Keratinocyte (primary cell): ENCODE data around the gene SLC7A5. TPM values are rescaled to one million over a fixed set of nuclear protein-coding genes. Genes with fewer than 3 reads are reported as not detected.
"Not testable (repeated sequence)": the region's sequence is repeated elsewhere in the genome, so short reads cannot be mapped to it uniquely, and the experiment has no call there.

Experiments
- DNase-seq: peaks from one replicate; pipeline ENCODE4 v3.0.0-alpha.2; 2011; ENCODE audit warnings: low read depth, missing footprints, low spot score
- FAIRE-seq: peaks from 2 replicates; lab custom pipeline; 2011; peaks lifted over from hg19 to GRCh38; lab: Jason Lieb, UNC
- H2AFZ ChIP-seq: 2 replicates; pipeline ENCODE4 v1.6.0; 2012; ENCODE audit warnings: low read length, control low read depth, inconsistent platforms; ENCODE audit not compliant: control insufficient read depth
- H3K27ac ChIP-seq: 2 replicates; pipeline ENCODE4 v1.5.1; 2011; ENCODE audit warnings: low read length; ENCODE audit not compliant: control insufficient read depth, insufficient read depth
- H3K27me3 ChIP-seq: 3 replicates; pipeline ENCODE4 v1.6.0; 2011; ENCODE audit warnings: low read length; ENCODE audit not compliant: control insufficient read depth, insufficient read depth; ENCODE audit errors: extremely low read depth
- H3K36me3 ChIP-seq, 2 experiments: 2 replicates in 1 of 2; 3 replicates in 1 of 2; pipeline ENCODE4 v1.5.1; 2011; ENCODE audit warnings: low read length in 2 of 2, mild to moderate bottlenecking in 1 of 2; ENCODE audit not compliant: control insufficient read depth in 2 of 2, insufficient read depth in 2 of 2; ENCODE audit errors: extremely low read depth in 1 of 2
- H3K4me1 ChIP-seq: 3 replicates; pipeline ENCODE4 v1.5.1; 2011; ENCODE audit warnings: low read length; ENCODE audit not compliant: control insufficient read depth, insufficient read depth; ENCODE audit errors: extremely low read depth
- H3K4me2 ChIP-seq: 3 replicates; pipeline ENCODE4 v1.6.0; 2011; ENCODE audit warnings: low read depth, low read length; ENCODE audit not compliant: control insufficient read depth, insufficient read depth; ENCODE audit errors: extremely low read depth
- H3K4me3 ChIP-seq, 3 experiments: fragments of 200-600 bp in 1 of 3; sonication (generic) in 1 of 3; 2 replicates in 2 of 3; 3 replicates in 1 of 3; pipeline ENCODE4 v1.5.1; 2011 to 2016; ENCODE audit warnings: low read length in 3 of 3, mild to moderate bottlenecking in 3 of 3, control low read depth in 2 of 3, inconsistent platforms in 1 of 3, low read depth in 1 of 3, mixed read lengths in 1 of 3, mixed run types in 1 of 3, moderate library complexity in 1 of 3; ENCODE audit not compliant: control insufficient read depth in 2 of 3, insufficient read depth in 2 of 3; ENCODE audit errors: extremely low read depth in 1 of 3
- H3K79me2 ChIP-seq: 2 replicates; pipeline ENCODE4 v1.6.0; 2012; ENCODE audit warnings: low read length; ENCODE audit not compliant: control insufficient read depth, insufficient read depth
- H3K9ac ChIP-seq: 3 replicates; pipeline ENCODE4 v1.6.0; 2011; ENCODE audit warnings: low read length; ENCODE audit not compliant: control insufficient read depth, insufficient read depth; ENCODE audit errors: extremely low read depth
- H3K9me1 ChIP-seq: 3 replicates; pipeline ENCODE4 v1.6.0; 2011; ENCODE audit warnings: low read length; ENCODE audit not compliant: control insufficient read depth, insufficient read depth; ENCODE audit errors: extremely low read depth
- H3K9me3 ChIP-seq: 2 replicates; pipeline ENCODE4 v1.5.1; 2012; ENCODE audit warnings: low read depth, low read length; ENCODE audit not compliant: control insufficient read depth
- H4K20me1 ChIP-seq: 3 replicates; pipeline ENCODE4 v1.6.0; 2011; ENCODE audit warnings: low read length; ENCODE audit not compliant: control insufficient read depth, insufficient read depth; ENCODE audit errors: extremely low read depth
- CTCF ChIP-seq, 3 experiments: IDR thresholded peaks in 1 of 3; conservative IDR thresholded peaks in 1 of 3; optimal IDR thresholded peaks in 1 of 3; 2 replicates in 2 of 3; 3 replicates in 1 of 3; pipeline versions ENCODE3 to v1.5.1; 2011; ENCODE audit warnings: low read length in 3 of 3, mild to moderate bottlenecking in 3 of 3, moderate library complexity in 2 of 3, control low read depth in 1 of 3, inconsistent platforms in 1 of 3; ENCODE audit not compliant: insufficient read depth in 2 of 3; ENCODE audit errors: extremely low read depth in 1 of 3
- EZH2 ChIP-seq: IDR thresholded peaks from one replicate; pipeline ENCODE4 v1.6.1; 2012; ENCODE audit warnings: inconsistent platforms, mild to moderate bottlenecking, low read length, moderate library complexity
- dilution Hi-C: fragments of 300-500 bp; cut with MboI; formaldehyde crosslinking; loops from one replicate; pipeline ENCODE4 v1.7.0; 2020; ENCODE audit warnings: low sequenced_read_pairs; ENCODE audit not compliant: extremely low pct_ligation_motif_present
- polyA plus RNA-seq, 5 experiments: library from polyadenylated mRNA; depleted of rRNA in 3 of 5; stranded (reverse) in 3 of 5; stranded (forward) in 1 of 5; unstranded in 1 of 5; fragments of >200 nt; gene quantifications; 1 replicate in 1 of 5; 2 replicates in 3 of 5; 3 replicates in 1 of 5; pipeline versions ENCODE4 v1.2.1 to v1.2.3, GENCODE V29; 2011 to 2012; ENCODE audit warnings: missing spikeins in 2 of 5, low read depth in 1 of 5, low replicate concordance in 1 of 5

SLC7A5 gene
- polyA plus RNA-seq, 1 donor (not counting 4 experiments of a cell fraction or from before 2014, with no cell fraction given), result 114 TPM

DNA sequence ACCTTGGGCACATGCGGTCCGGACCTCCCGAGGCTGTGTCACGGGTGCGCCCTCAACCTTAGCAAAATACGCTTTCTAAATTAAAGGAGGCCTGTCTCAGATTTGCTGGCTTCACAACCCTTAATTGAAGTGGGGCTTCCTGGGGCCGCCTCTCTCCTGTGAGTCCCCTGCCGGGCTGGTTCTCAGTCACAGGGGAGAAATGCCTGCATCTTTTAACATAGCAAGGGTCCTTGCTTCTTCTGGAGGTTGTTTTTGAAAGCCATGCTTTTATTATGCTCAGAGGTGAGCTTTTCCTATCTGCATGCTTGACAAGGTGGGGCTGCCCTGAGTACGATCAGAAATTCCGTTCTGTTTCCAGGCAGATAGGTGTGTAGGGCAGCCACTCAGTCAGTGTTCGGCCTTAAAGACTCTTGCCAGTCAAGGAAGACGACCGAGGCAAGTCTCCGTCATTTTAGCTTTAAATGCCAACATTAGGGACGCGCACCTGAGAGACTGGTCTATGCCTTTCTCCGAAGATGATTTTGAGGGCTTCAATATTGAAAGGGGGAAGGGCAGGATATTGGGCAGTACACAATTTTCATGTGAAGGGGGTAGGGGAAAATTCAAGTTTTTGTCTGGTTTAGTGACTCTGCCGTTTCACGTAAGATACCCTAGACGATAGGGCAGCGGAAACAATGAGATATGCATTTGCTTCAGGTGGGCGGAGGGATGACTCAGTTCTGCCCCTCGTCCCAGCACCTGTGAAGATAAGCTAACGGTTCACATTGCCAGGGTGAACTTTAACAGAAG, 5.5 kb upstream of the SLC7A5 start:
- H3K79me2 ChIP-seq, result no peaks in the 10 kb centered on the region
- H2AFZ ChIP-seq, result no peak overlapping the region
- TF ChIP-seq EZH2 (no peak), CTCF (optimal IDR thresholded peaks at IDR 0.05 in 1 of 3, IDR thresholded peaks at IDR 0.05 in 1 of 3, conservative IDR thresholded peaks at IDR 0.05 in 1 of 3; ENCODE audit: extremely low read depth in 1 of 3, insufficient read depth in 2 of 3, low read length in 3 of 3) (no peak)

GRCh38 chr16:87870418-87871291, 1.3 kb upstream of the SLC7A5 start:
- H3K9ac ChIP-seq, H3K36me3 ChIP-seq, H3K4me1 ChIP-seq, dilution Hi-C loops, FAIRE-seq, H3K27me3 ChIP-seq, H3K27ac ChIP-seq, H3K9me3 ChIP-seq, H3K9me1 ChIP-seq, H3K4me2 ChIP-seq, H2AFZ ChIP-seq, DNase-seq, H3K4me3 ChIP-seq: not testable (repeated sequence)
- H4K20me1 ChIP-seq, result peaks cover 14% of the 10 kb centered on the region
- peaks cover 33% of the 10 kb centered on the region for H3K79me2 ChIP-seq

More for the DNA sequence above, 5.5 kb upstream of the SLC7A5 start:
- Histone ChIP-seq H3K9me1 (no peaks in the 10 kb centered on the region), H3K27ac (no peak overlapping the region), H3K9me3 (no peaks in the 10 kb centered on the region), H3K9ac (no peak overlapping the region), H4K20me1 (no peaks in the 10 kb centered on the region), H3K4me2 (no peak overlapping the region), H3K27me3 (peaks cover 19% of the 10 kb centered on the region), H3K36me3 (no peaks in the 10 kb centered on the region), H3K4me3 (no peak overlapping the region), H3K4me1 (peaks cover 8% of the 10 kb centered on the region)
- FAIRE-seq (no peak), DNase-seq (no peak)
- dilution Hi-C loops, result no loop called here

- H3K4me1 ChIP-seq, result peaks cover 12% of the 10 kb centered on the region
- H3K9me1 ChIP-seq, H3K9ac ChIP-seq, H3K4me3 ChIP-seq, DNase-seq, H3K9me3 ChIP-seq, H3K27ac ChIP-seq, H3K27me3 ChIP-seq, FAIRE-seq, H2AFZ ChIP-seq, H3K4me2 ChIP-seq, dilution Hi-C loops, H3K36me3 ChIP-seq: not testable (repeated sequence)
- H3K79me2 ChIP-seq, result peaks cover 40% of the 10 kb centered on the region
- peaks cover 17% of the 10 kb centered on the region for H4K20me1 ChIP-seq
Measured at GRCh38 chr16:87869879-87870417, 641 bp upstream of the SLC7A5 start.
